ENCODE measurements around the gene ABTB2.

DNA sequence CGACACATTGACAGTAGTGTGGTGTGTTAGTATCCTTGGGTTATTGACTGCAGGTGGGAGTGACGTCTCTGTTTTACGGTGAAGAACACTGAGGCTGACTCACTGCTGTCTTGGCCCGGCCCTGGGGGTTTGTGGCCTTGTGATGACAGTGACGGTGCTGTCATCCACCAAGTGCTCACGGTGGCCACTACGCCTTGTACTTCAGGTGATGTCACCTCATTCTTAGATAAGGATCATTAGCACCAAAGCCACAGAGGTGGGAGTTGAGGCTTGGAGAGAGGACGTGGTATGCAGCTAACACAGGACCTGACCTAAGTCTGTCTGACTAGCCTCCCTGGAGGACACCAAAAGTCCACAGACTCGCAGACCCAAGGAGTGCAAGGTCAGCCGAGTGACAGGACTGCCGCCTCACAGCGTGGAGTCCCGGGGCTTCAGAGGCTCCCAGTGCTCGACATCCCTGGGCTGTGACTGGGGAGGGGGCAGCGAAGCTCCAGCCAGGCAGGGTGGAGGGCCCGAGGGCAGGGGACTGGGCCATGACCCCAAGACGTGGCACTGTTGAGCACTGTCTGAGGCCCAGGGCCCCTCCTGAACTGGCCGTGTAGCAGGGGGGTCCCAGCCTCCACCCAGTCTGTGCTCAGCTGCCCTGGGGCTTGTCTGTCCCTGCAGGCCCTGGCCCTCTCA, 195.9 kb downstream of the ABTB2 start:
- TF ChIP-seq EZH2 (IDR thresholded peaks at IDR 0.05; ENCODE audit: insufficient read depth, poor library complexity, severe bottlenecking) = no peak
- TF ChIP-seq EZH2phosphoT487 (IDR thresholded peaks at IDR 0.05; ENCODE audit: insufficient read depth, low read depth) = no peak

Measured in GM23248 (cell line).